Sigmoid colon (tissue), 4 donors: ENCODE data around the gene CACHD1.

Experiments used
- CTCF ChIP-seq, 4 experiments: fragments of 450-650 bp in 3 of 4; fragments of 200-600 bp in 1 of 4; IDR thresholded peaks; one replicate each; pipeline ENCODE4 v1.5.1; 2016 to 2019; ENCODE audit warnings: antibody characterized with exemption in 4 of 4, mild to moderate bottlenecking in 3 of 4, moderate library complexity in 2 of 4
- EP300 ChIP-seq, 4 donors: sonication (generic); formaldehyde crosslinking; IDR thresholded peaks; one replicate each; pipeline ENCODE4 v1.6.1; 2017; ENCODE audit warnings: antibody characterized with exemption in 4 of 4
- POLR2A ChIP-seq, 2 donors: fragments of 450-650 bp; IDR thresholded peaks; one replicate each; pipeline ENCODE4 v1.6.1; 2016; ENCODE audit warnings: antibody characterized with exemption in 2 of 2, mild to moderate bottlenecking in 2 of 2, moderate library complexity in 2 of 2
- POLR2AphosphoS5 ChIP-seq, 4 donors: sonication (generic); formaldehyde crosslinking; IDR thresholded peaks; one replicate each; pipeline ENCODE4 v1.6.1; 2017; ENCODE audit warnings: antibody characterized with exemption in 4 of 4

- no peak for TF ChIP-seq CTCF (IDR thresholded peaks at IDR 0.05)
- no peak for TF ChIP-seq EP300 (IDR thresholded peaks at IDR 0.05)
- TF ChIP-seq POLR2AphosphoS5 (IDR thresholded peaks at IDR 0.05) = no peak
- TF ChIP-seq POLR2A (IDR thresholded peaks at IDR 0.05) = no peak
Observed at GRCh38 chr1:64677532-64677931, 207.6 kb downstream of the CACHD1 start.
